ENCODE data around the gene NPPB.

The NPPB gene

DNA sequence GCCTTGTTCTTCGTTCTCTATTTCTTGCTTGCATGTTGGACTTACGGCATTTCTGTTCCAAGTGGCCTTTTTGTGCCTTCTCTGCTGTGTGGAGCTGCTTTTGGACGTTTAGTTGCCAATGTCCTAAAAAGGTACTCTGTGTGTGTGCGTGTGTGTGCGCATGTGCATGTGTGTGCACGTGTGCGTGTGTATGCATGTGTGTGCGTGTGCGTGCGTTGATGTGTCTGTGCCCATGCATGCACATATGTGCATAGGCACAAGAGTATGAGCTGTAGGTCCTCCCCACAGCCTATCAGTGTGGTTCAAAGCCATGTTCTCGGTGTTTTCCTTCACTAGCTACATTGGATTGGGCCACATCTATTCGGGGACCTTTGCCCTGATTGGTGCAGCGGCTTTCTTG, 24.8 kb downstream of the NPPB start:
- H3K27ac ChIP-seq, result no peak overlapping the region
- TF ChIP-seq, protein P1, sequence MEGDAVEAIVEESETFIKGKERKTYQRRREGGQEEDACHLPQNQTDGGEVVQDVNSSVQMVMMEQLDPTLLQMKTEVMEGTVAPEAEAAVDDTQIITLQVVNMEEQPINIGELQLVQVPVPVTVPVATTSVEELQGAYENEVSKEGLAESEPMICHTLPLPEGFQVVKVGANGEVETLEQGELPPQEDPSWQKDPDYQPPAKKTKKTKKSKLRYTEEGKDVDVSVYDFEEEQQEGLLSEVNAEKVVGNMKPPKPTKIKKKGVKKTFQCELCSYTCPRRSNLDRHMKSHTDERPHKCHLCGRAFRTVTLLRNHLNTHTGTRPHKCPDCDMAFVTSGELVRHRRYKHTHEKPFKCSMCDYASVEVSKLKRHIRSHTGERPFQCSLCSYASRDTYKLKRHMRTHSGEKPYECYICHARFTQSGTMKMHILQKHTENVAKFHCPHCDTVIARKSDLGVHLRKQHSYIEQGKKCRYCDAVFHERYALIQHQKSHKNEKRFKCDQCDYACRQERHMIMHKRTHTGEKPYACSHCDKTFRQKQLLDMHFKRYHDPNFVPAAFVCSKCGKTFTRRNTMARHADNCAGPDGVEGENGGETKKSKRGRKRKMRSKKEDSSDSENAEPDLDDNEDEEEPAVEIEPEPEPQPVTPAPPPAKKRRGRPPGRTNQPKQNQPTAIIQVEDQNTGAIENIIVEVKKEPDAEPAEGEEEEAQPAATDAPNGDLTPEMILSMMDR (conservative IDR thresholded peaks at IDR 0.05), result no peak
- TF ChIP-seq ZFX (IDR thresholded peaks at IDR 0.05), result no peak

DNA sequence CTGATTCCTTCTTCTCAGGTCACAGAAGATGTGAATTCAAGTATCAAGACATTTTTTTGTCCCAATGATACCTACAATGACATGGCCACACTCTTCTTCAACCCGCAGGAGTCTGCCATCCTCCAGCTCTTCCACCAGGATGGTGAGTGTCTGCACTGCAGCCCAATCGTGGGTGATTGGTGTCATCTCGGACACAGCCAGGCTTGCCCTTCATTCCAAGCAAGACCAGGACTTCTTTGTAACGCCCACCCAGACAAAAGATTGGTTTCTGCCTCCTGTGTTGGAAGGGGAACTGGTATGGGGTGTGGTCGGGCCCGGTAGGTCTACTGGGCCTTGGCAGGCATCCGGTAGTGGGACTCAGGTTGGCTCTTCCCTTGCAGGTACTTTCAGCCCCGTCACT, 25.2 kb downstream of the NPPB start:
- TF ChIP-seq, protein P1 (conservative IDR thresholded peaks at IDR 0.05), result no peak
- TF ChIP-seq ZFX (IDR thresholded peaks at IDR 0.05), result no peak
- no peak overlapping the region for H3K27ac ChIP-seq

DNA sequence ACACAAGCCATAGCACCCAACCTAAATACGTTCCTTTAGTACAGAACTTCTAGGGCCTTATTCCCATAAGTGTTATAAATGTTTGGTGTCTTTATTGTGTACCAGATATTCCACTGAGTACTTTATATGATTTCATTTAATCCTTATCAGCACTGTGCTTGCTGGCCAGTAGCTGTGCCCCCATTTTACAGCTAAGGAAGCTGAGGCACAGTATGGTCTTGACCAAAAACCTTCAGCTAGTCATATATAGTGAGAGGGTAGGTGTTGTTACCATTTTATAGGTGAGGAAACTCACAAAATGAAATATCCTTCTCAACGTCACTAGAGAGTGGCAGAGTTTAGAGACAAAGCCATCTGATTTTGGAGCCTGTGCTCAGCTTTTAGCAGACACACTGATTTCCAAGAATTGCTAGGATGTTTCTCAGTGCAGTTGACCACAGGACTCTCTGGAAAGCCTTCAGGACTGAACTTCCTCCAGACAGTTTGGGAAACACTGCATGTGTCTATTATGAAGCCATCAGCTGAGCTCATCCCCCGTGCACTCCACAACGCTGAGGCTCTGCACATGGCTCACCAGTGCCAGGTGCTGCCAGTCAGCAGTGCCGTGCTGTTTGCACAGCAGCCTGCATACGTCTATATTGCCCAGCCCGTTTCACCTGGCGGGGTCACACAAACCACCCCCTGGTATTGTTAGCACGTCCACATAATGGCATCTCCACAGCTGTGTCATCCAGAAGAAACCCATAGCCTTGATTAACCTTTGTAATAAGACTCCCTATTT, 26.6 kb downstream of the NPPB start:
- TF ChIP-seq ZFX (IDR thresholded peaks at IDR 0.05), result no peak
- TF ChIP-seq, protein P1 (conservative IDR thresholded peaks at IDR 0.05), result no peak
- H3K27ac ChIP-seq, result no peak overlapping the region

DNA sequence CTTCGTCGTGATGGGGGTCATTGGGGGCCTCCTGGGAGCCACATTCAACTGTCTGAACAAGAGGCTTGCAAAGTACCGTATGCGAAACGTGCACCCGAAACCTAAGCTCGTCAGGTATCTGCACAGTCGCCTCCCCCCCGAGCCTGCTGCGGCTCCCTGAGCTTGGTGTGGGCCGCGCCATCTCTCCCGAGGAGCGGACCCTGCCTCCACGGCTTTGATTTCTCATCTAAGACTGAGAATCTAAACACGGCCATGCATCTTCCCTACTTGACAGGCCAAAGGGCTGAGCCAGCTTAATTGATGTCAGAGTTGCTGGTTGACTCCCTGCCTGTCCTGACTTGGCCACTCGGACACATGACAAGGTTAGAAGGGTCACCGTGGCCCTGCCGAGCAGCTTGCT, 30.2 kb downstream of the NPPB start:
- no peak overlapping the region for H3K27ac ChIP-seq
- TF ChIP-seq, protein P1 (conservative IDR thresholded peaks at IDR 0.05), result no peak
- TF ChIP-seq ZFX (IDR thresholded peaks at IDR 0.05), result no peak

DNA sequence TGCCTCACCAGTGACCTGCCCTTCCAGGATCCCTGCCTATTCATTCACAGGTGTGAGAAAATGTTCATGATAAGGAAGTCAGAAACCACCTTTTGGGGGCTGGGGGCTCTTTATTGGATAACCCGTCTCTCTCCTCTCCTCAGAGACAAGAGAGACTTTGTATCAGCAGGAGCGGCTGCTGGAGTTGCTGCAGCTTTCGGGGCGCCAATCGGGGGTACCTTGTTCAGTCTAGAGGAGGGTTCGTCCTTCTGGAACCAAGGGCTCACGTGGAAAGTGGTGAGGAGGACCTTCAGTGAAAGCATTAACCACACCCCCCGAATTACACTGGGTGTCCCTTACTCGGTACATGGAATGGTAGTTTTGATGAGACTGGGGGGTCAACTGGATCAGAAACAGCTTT, 31.8 kb downstream of the NPPB start:
- no peak overlapping the region for H3K27ac ChIP-seq
- no peak for TF ChIP-seq ZFX (IDR thresholded peaks at IDR 0.05)

DNA sequence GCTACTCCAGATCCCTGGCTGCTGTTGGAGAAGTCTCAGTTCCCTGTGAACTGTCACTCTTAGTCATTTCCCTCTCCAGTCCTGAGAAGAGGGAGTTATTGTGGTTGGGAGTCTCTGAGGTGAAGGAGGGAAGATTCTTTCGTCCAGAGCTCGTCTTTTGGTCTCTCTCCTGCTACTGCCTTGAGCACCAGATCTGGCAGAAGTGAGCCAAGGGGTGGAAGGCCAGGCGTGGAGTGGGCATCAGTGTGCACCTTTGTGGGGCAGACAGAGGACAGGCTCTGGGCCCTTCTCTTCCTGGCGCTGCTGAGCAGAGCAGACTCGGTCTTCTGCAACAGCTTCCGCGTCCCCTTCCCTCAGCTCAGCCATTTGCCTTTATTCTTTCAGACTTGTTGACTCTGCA, 33.6 kb downstream of the NPPB start:
- TF ChIP-seq, protein P1 (conservative IDR thresholded peaks at IDR 0.05), result no peak
- no peak for TF ChIP-seq ZFX (IDR thresholded peaks at IDR 0.05)
- H3K27ac ChIP-seq, result no peak overlapping the region

DNA sequence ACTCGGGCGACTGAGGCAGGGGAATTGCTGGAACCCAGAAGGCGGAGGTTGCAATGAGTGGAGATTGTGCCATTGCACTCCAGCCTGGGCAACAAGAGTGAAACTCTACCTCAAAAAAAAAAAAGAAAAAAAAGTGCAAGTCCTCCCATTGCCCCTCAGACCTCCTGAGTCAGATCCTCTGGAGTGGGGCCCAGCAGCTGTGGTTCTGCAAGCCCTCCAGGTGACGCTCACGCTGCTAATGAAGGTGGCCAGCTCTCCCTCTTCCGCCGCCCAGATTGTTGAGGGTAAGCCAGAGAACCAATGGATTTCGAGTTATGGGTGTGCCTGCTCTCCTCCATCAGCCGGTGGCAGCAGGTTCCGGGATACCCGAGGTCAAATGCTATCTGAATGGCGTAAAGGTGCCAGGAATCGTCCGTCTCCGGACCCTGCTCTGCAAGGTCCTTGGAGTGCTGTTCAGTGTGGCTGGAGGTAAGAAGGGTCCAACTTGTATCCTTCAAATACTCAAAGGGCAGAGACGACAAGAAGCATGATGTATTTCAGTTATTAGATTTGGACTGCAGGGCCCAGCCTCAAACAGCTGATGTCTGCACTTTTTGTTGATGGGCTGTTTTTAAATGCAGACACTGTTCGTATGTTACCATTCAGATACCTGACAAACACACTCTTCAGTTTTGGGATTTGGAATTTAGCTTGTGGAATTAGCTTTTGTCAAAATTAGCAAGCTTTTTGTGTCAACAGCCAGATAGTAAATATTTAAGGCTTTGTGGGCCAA, 35.2 kb downstream of the NPPB start:
- H3K27ac ChIP-seq, result no peak overlapping the region
- TF ChIP-seq, protein P1 (conservative IDR thresholded peaks at IDR 0.05), result no peak
- no peak for TF ChIP-seq ZFX (IDR thresholded peaks at IDR 0.05)
